Activated naive CD4-positive, alpha-beta T cell treated with anti-CD3 and anti-CD28 coated beads, Interleukin-2, amount 50 U/mL, for 72 hours (primary cell): ENCODE data around the gene DCBLD2. TPM values are rescaled to one million over a fixed set of nuclear protein-coding genes. Genes with fewer than 3 reads are reported as not detected.
"Not testable (repeated sequence)": the region's sequence is repeated elsewhere in the genome, so short reads cannot be mapped to it uniquely, and the experiment has no call there.

Experiments
- ATAC-seq, 2 donors: fragments of 150-1000 bp; cut with Tn5 transposase; 2 replicates each; pipeline ENCODE4 v1.10.0; 2021; ENCODE audit warnings: mild to moderate bottlenecking in 2 of 2, moderate library complexity in 2 of 2
- DNase-seq, 2 donors: peaks; one replicate each; pipeline ENCODE4 v3.0.0; 2021 to 2022; ENCODE audit warnings: low spot score in 2 of 2
- H3K27ac Mint-ChIP-seq, 2 donors: one replicate each; pipeline ENCODE4 v1.8.0; 2022; ENCODE audit warnings: mild to moderate bottlenecking in 2 of 2, mixed read lengths in 2 of 2
- H3K36me3 Mint-ChIP-seq, 2 donors: one replicate each; pipeline ENCODE4 v1.8.0; 2022; ENCODE audit warnings: mixed read lengths in 2 of 2
- H3K9me3 Mint-ChIP-seq, 2 donors: one replicate each; pipeline ENCODE4 v1.8.0; 2022; ENCODE audit warnings: mixed read lengths in 2 of 2
- total RNA-seq, 2 donors: library from RNA; stranded (reverse); gene quantifications; one replicate each; pipeline ENCODE4 v1.2.3, GENCODE V29; 2022

The DCBLD2 gene
- total RNA-seq, 2 donors from 2014 or later, result 2.8 to 3.2 TPM

DNA sequence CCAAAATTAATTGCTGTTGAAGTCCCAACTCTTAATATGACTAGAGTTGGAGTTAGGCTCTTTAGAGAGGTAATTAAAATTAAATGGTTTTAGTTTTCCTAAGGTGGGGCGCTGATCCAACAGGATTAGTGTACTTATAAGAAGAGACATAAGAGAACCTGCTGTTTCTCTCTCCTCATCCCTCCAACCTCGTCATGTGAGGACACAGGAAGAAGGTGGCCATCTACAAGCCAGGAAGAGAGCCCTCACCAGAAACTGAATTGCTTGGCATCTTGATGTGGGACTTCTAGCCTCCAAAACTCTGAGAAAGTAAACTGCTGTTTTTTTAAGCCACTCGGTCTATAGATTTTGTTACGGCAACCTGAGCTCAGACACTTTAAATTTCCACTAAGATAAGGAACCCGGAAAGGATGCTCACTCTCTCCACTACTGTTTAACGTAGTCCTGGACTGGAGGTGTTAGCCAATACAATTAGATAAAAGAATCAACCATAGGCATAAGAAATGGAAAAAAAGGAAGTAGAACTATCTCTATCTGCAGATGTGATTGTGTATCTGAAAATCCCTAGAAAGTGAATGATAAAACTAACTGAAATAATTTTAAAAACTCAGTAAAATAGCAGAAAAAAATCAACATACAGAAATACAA lies 26.8 kb downstream of the DCBLD2 start:
- no peak for DNase-seq

DNA sequence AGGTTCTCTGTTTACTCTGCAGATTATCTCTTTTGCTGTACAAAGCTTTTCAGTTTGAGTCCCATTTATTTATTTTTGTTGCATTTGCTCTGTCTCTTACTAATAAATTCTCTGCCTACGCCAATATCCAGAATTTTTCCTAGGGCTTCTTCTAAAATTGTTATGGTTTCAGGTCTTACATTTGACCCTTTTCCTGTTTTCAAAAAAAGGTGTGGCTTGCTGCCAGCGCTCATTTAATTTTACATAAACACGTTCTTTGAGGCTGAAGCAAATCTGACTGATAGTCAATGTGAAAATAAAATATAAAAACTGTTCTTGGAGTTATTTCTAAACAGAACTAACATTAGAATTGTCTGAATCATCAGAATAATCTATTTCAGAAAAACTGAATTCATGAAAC lies 32.1 kb downstream of the DCBLD2 start:
- H3K36me3 Mint-ChIP-seq, result peaks cover 6 to 28% of the 10 kb centered on the region in 2 donors
- H3K27ac Mint-ChIP-seq, result no peak overlapping the region
- ATAC-seq (no peak), DNase-seq (no peak)
- H3K9me3 Mint-ChIP-seq, result peaks cover 6% of the 10 kb centered on the region in 2 donors

More for the DNA sequence above, 26.8 kb downstream of the DCBLD2 start:
- no peak for ATAC-seq
- Mint-ChIP-seq H3K27ac (no peak overlapping the region), H3K9me3 (peaks cover 0 to 2% of the 10 kb centered on the region in 2 donors), H3K36me3 (peaks cover 12 to 18% of the 10 kb centered on the region in 2 donors)

DNA sequence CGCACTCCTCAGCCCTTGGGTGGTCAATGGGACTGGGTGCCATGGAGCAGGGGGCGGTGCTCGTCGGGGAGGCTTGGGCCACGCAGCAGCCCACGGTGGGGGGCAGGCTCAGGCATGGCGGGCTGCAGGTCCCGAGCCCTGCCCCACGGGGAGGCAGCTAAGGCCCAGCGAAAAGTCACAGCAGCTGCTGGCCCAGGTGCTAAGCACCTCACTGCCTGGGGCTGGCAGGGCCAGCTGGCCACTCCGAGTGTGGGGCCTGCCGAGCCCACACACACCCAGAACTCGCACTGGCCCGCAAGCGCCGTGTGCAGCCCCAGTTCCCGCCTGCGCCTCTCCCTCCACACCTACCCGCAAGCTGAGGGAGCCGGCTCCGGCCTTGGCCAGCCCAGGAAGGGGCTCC lies 43.5 kb downstream of the DCBLD2 start:
- not testable (repeated sequence) for ATAC-seq, DNase-seq, H3K27ac Mint-ChIP-seq
- Mint-ChIP-seq H3K36me3 (peaks cover 32 to 39% of the 10 kb centered on the region in 2 donors), H3K9me3 (peaks cover 19 to 20% of the 10 kb centered on the region in 2 donors)

DNA sequence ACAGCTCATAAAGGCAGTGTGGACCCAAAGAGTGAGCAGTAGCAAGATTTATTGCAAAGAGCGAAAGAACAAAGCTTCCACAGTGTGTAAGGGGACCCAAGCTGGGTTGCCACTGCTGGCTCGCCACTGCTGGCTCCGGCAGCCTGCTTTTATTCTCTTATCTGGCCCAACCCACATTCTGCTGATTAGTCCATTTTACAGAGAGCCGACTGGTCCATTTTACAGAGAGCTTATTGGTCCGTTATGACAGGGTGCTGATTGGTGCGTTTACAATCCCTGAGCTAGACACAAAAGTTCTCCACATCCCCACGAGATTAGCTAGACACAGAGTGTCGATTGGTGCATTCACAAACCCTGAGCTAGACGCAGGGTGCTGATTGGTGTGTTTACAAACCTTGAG lies 44.2 kb downstream of the DCBLD2 start:
- not testable (repeated sequence) for ATAC-seq, DNase-seq, H3K27ac Mint-ChIP-seq
- Mint-ChIP-seq H3K36me3 (peaks cover 32 to 39% of the 10 kb centered on the region in 2 donors), H3K9me3 (peaks cover 19 to 20% of the 10 kb centered on the region in 2 donors)

DNA sequence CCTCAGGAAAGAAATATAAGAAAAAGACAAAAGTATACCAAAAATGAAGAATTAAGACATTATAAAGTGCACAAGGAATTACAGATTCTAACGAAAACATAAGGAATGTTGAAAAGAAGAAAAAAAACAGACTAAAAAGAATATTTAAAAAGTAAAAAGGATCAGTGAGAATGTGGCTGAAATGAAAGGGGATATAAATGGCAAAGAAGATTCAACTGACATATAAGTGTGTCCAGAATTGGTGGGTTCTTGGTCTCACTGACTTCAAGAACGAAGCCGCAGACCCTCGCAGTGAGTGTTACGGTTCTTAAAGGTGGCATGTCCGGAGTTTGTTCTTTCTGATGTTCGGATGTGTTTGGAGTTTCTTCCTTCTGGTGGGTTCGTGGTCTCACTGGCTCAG lies 44.8 kb downstream of the DCBLD2 start:
- H3K27ac Mint-ChIP-seq, result no peak overlapping the region
- ATAC-seq, result no peak
- H3K36me3 Mint-ChIP-seq, result peaks cover 27 to 38% of the 10 kb centered on the region in 2 donors
- DNase-seq, result no peak
- H3K9me3 Mint-ChIP-seq, result peaks cover 16 to 17% of the 10 kb centered on the region in 2 donors

DNA sequence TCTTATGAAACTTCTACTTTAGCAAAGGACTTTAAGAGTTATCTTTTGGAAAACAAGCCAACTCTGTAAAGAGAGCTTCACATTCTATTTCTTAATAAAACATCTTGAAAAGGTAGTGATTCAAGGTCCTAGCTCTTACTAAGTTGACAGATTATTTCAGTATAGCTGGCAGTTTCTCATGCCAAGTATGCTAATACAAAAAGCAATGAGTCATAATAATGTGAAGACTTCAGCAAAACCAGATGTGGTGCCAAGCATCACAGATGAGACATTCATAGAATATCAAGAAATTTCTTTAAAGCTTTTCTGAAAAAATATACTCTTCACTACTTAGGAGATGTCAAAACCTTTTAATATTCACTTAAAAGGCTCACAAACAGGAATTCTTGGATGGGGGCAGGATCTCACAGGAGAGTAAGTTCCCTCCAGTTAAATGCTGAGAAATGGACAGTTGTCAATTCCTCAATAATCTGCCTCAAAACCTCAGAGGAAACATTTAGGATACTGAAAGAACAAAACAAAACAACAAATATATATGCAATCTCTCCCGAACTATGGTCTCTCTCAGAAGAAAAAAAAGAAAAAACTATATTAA lies 45.6 kb downstream of the DCBLD2 start:
- no peak for ATAC-seq
- DNase-seq, result no peak
- peaks cover 20 to 30% of the 10 kb centered on the region in 2 donors for H3K36me3 Mint-ChIP-seq
- H3K27ac Mint-ChIP-seq, result no peak overlapping the region
- peaks cover 9% of the 10 kb centered on the region in 2 donors for H3K9me3 Mint-ChIP-seq

DNA sequence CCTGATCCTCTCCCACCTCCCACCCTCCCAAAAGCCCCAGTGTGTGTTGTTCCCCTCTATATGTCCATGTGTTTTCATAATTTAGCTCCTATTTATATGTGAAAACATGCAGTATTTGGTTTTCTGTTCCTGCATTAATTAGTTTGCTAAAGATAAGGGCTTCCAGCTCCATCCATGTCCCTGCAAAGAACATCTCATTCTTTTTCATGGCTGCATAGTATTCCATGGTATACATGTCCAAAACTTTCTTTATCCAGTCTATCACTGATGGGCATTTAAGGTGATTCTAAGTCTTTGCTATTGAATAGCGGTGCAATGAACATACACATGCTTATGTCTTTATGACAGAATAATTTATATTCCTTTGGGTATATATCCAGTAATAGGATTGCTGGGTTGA lies 53.4 kb downstream of the DCBLD2 start:
- H3K36me3 Mint-ChIP-seq, result peaks cover 0 to 7% of the 10 kb centered on the region in 2 donors
- no peak for ATAC-seq

DNA sequence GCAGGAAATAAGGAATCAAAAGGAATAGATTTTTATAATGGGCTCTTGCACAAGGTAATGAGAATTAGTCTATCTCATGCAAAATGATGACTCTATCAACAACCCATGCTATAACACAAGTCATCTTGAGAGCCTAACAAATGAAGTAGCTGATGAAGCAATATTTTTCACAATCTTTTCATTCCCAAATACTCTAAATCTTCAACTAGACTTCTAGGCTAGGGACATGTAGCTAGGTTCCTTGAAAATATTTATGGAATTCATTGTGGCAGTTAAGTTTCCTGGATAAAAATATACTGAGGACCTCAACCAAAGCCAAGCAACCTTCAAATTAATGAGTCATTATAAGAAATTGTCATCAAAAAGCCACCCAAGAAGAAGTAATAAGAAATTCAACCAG lies 55.4 kb downstream of the DCBLD2 start:
- peaks cover 0 to 7% of the 10 kb centered on the region in 2 donors for H3K36me3 Mint-ChIP-seq
- no peak for ATAC-seq
- no peak for DNase-seq
- H3K27ac Mint-ChIP-seq, result no peak overlapping the region
- peaks cover 0 to 3% of the 10 kb centered on the region in 2 donors for H3K9me3 Mint-ChIP-seq

More for the DNA sequence above, 53.4 kb downstream of the DCBLD2 start:
- Mint-ChIP-seq H3K27ac (no peak overlapping the region), H3K9me3 (peaks cover 0 to 3% of the 10 kb centered on the region in 2 donors)
- no peak for DNase-seq

DNA sequence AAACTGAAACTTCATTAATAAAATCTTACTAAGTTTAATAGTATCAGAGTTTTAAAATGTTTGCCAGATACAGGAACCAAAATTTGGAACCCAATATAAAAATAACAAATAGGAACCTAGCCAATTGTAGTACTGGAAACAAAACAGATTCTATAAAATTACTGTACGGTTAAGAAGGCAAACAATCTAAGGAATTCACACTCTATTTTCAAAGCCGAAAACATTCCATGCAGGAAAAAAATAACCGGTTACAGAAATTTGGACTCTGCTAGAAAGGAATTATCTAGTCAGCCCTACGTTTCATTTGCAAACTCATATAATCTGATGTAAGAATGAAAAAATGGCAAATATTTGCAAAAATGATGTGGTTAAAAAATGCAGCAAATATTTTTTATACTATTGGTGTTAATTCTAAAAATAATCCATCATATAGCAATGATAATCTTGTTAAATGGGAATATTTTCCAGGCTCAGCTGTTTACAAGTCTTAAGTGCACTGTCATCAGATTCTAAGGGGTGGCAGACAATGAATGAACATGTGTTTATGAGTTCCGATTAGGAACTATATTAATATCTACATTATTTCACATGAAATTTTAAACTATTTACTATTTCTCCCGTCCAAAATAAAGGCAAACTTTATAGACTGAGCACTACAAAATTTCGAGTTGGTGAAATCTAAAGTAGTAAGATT lies 58.1 kb downstream of the DCBLD2 start:
- H3K27ac Mint-ChIP-seq, result no peak overlapping the region
- H3K36me3 Mint-ChIP-seq, result peaks cover 6 to 10% of the 10 kb centered on the region in 2 donors
- peaks cover 4 to 7% of the 10 kb centered on the region in 2 donors for H3K9me3 Mint-ChIP-seq
- ATAC-seq (no peak), DNase-seq (no peak)

DNA sequence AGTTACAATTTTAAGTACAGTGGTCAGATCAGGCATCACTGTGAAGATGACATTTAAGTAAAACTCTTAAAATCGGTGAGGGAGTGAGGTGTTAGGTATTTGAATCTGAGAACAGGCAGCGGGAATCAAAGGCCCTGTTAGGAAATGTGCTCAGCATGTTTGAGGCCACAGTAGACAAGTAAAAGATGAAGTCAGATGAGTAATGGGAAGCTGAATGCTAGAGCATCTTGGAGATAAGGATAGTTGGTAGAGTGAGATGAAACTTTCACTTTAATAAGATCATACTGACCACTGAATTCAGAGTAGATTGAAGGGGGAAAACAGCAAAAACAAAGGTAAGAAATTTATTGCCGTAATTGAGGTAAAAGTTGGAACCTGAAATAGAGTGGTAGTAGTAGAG lies 61.6 kb downstream of the DCBLD2 start:
- DNase-seq (no peak), ATAC-seq (no peak)
- Mint-ChIP-seq H3K27ac (no peak overlapping the region), H3K9me3 (peaks cover 4% of the 10 kb centered on the region in 2 donors), H3K36me3 (peaks cover 6% of the 10 kb centered on the region in 2 donors)

DNA sequence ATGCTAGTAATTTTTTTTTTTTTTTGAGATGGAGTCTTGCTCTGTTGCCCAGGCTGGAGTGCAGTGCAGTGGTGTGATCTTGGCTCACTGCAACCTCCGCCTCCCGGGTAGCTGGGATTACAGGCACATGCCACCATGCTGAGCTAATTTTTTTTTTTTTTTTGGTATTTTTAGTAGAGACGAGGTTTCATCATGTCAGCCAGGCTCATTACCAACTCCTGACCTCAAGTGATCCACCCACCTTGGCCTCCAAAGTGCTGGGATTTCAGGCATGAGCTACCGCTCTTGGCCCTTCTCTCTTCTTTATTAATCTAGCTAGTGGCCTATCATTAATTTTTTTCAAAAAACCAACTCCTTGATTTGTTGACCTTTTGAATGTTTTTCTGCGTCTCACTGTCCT lies 70.4 kb downstream of the DCBLD2 start:
- Mint-ChIP-seq H3K36me3 (peaks cover 8 to 17% of the 10 kb centered on the region in 2 donors), H3K9me3 (peaks cover 18 to 25% of the 10 kb centered on the region in 2 donors)
- DNase-seq, ATAC-seq, H3K27ac Mint-ChIP-seq: not testable (repeated sequence)

DNA sequence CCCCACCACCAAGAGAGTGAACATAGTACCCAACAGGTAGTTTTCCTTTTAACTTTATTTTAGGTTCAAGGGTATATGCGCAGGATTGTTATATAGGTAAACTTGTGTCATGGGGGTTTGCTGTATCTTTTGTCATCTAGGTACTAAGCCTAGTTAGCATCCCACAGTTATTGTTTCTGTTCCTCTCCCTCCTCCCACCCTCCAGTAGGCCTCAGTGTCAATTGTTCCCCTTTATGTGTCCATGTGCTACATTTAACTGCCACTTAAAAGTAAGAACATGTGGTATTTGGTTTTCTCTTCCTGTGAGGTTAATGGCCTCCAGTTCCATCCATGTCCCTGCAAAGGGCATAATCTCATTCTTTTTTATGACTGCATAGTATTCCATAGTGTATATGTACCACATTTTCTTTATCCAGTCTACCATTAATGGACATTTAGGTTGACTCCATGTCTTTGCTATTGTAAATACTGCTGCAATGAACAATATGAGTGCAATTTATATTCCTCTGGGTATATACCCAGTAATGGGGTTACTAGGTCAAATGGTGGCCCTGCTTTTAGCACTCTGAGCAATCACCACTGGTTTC lies 72.2 kb downstream of the DCBLD2 start:
- Mint-ChIP-seq H3K36me3 (peaks cover 8 to 17% of the 10 kb centered on the region in 2 donors), H3K27ac (no peak overlapping the region), H3K9me3 (peaks cover 18 to 25% of the 10 kb centered on the region in 2 donors)
- no peak for DNase-seq
- ATAC-seq, result no peak

DNA sequence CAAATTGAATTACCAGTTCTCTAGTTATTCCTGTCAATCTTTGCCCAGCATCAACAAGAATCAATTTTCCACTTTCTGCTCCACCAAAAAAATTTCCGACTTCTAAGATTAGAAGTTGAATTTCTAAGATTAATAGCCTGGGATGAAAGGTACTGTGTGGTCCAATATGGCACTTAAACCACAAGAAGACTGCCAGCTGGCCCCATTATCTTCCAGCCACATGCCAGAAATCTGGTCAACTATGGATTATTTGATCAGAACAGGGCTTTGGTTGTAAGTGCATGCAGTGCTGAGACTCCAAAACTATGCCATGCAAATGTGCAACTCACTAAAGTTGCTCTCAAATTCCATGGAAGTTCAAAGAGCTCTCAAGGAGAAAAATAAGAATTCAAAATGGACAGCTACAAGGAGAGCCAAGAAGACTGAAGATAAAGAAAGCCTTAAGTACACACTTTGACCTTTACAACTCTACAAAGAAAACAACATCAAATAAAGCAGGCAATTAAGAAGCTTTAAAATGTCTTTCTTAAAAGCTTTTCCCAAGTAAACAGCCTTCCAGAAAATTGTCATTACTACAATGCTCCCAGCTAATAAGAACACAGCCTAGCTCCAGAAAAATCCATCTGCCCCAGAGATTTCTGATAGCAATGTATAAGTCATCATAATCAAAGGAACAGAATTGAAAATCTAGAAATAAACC lies 74.1 kb downstream of the DCBLD2 start:
- Mint-ChIP-seq H3K36me3 (peaks cover 8 to 10% of the 10 kb centered on the region in 2 donors), H3K27ac (no peak overlapping the region), H3K9me3 (peaks cover 8 to 20% of the 10 kb centered on the region in 2 donors)
- DNase-seq (no peak), ATAC-seq (no peak)

DNA sequence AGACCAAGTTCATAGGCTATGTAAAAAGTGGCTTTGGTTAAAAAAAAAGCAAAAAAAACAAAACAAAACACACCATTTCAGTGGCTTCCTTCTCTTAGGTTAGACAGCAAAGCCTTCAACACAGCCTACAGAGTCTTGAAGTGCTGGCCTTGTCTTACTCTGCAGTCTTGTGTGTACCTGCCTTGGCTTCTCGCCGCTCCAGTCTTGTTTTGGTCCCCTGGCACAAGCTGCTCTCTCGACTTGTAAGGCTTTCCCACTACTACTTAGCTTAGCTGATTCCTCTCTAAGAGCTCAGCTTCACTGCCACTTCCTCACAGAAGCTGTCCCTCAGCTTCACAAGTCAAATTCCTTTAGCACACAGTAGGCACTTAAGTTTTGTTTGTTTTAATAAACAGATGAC lies 75.4 kb downstream of the DCBLD2 start:
- no peaks in the 10 kb centered on the region for H3K36me3 Mint-ChIP-seq
- no peak for DNase-seq
- H3K9me3 Mint-ChIP-seq, result peaks cover 0 to 11% of the 10 kb centered on the region in 2 donors
- no peak for ATAC-seq
- no peak overlapping the region for H3K27ac Mint-ChIP-seq

DNA sequence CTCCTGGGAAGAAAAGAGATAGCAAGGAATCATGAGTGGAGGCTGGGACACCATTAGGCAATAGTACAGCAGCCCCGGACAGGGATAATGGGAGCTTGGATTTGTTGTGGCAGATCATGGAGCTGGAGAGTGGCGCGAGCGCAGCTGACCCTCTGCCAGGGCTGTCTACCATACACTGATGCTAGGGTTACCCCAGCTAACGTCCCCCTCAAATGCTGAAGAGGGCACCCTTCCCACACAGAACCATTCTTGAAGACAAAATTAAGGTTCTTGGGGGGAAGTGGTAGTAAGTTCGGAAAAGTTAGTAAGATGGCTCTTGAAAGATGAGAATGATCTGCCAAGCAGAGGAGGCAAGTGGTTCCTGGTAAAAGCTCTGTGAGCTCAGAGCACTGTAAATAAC lies 77.2 kb downstream of the DCBLD2 start:
- DNase-seq (no peak), ATAC-seq (peak in 1 of 2 donors; percentile 53)
- Mint-ChIP-seq H3K36me3 (no peaks in the 10 kb centered on the region), H3K27ac (no peak overlapping the region), H3K9me3 (no peaks in the 10 kb centered on the region)

DNA sequence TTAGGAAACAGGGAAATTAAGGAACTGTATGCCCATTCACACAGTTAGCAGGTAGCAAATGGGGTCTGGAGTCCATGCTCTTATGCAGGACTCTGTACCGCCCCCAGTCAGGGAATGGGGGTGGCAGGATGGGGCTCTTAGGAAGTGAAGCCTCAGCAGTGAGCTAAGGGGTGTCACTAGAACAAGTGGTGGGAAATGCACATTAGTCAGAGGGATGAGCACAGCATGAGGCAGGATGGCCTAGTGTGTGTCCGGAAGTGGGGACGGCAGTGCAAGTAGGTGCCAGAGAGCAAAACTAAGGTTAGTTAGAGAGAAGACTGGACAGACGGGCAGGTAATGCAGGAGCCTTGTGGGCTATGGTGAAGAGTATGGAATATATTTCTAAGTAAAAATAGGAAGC lies 77.7 kb downstream of the DCBLD2 start:
- no peak for ATAC-seq
- no peak for DNase-seq
- no peak overlapping the region for H3K27ac Mint-ChIP-seq
- no peaks in the 10 kb centered on the region for H3K36me3 Mint-ChIP-seq
- H3K9me3 Mint-ChIP-seq, result no peaks in the 10 kb centered on the region
